ENCODE data around the gene ZC3H18. TPM values are rescaled to one million over a fixed set of nuclear protein-coding genes. Genes with fewer than 3 reads are reported as not detected.

ZC3H18 gene
- total and polyA plus RNA-seq, 10 of the 15 experiments (the other 5 are each of a cell fraction or from before 2014, with no cell fraction given) = 1.0 to 58.3 (median 22.4) TPM

DNA sequence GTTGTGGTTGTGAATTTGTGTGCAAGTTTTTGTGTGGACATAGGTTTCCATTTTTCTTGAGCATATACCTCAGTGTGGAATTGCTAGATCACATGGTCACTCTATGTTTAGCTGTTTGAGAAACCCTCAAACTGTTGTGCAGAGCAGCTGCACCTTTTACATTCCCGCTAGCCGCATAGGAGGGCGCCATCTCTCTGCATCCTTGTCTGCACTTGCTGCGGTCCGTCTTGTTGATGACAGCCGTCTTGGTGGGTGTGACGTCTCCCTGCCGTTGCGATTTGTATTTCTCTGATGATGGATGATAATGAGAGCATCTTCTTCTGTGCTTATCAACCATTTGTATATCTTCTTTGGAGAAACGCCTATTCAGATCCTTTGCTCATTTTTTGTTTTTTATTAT is 43.1 kb downstream of the ZC3H18 start (continued):
- TF ChIP-seq IKZF1 (conservative IDR thresholded peaks at IDR 0.05) = no peak
- TF ChIP-seq GATAD2B (conservative IDR thresholded peaks at IDR 0.05; ENCODE audit: low read depth) = no peak

DNA sequence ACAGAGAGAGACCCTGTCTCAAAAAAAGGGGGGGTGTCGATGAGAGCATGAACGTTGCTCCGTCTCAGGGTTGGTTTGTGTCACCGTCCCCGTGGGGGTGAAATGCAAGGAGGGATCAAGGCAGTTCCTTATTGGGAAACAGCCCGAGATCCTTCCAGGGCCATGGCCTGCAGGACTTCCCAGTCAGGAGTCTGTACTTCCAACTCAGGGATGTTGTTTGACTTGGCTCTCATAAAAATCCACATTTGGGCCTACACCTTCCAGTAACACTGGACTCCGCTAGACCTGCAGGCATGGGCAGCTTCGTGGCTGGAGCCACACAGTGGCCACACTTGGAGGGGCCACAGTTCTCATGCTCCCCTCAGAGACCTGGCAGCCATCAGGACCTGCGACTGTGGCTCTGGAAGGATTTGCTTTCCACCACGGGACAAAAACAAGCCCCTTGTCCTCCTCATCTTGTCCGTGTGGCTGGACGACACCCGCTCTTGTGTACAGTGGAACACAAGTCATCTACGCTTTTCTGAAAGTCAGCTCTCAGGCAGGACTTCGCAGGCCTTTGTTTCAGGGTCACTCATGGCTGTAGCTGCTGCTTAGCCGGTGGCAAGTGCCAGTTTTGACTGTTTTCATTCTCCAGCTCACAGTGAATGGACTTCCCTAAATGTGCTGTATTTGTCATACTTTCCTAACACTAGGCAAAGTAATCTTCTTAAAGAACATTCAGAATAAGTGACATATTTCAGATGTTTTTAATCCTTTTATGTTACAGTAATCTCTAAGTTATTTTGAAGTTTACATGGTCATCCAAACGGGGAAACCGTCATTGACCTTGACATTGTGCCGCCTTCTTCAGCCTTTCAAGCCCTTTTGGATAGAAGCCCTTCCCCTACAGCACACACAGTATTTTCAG is 44.0 kb downstream of the ZC3H18 start:
- Histone ChIP-seq H3K27ac (ENCODE audit: control insufficient read depth, insufficient read depth) (no peak overlapping the region), H3K4me2 (ENCODE audit: control insufficient read depth, insufficient read depth) (no peak overlapping the region), H4K20me1 (ENCODE audit: control insufficient read depth, insufficient read depth) (no peaks in the 10 kb centered on the region), H3K9ac (ENCODE audit: control insufficient read depth, insufficient read depth, low read length) (no peak overlapping the region), H3K79me2 (ENCODE audit: control insufficient read depth, insufficient read depth, low read length) (no peaks in the 10 kb centered on the region), H3K4me1 (ENCODE audit: control insufficient read depth, insufficient read depth, low read length) (no peaks in the 10 kb centered on the region), H2AFZ (ENCODE audit: control insufficient read depth, low read depth, low read length) (no peak overlapping the region), H3K27me3 (replicated peaks in 1 of 2; ENCODE audit: control insufficient read depth in 2 of 2, insufficient read depth in 2 of 2, low read length in 1 of 2) (no peaks in the 10 kb centered on the region), H3K36me3 (ENCODE audit: control insufficient read depth in 2 of 2, insufficient read depth in 2 of 2, low read length in 1 of 2) (peaks cover 10 to 35% of the 10 kb centered on the region in 2 experiments; a peak in 3 of 4 replicates), H3K4me3 (no peak overlapping the region), H3K9me3 (replicated peaks; ENCODE audit: control insufficient read depth, insufficient read depth, low read length) (no peaks in the 10 kb centered on the region)
- no peak for DNase-seq (ENCODE audit: low read depth, low spot score)
- in situ Hi-C loops (cut with MboI) (no loop called here), intact Hi-C loops (cut with micrococcal nuclease; ENCODE audit: unreplicated experiment) (no loop called here)
- ChIA-PET RAD21 (ENCODE audit: unreplicated experiment) (no interaction called here), SMC1A (ENCODE audit: uncharacterized antibody, unreplicated experiment) (no interaction called here), CTCF (no interaction called here), POLR2A (no interaction called here)
- FAIRE-seq = no peak
- WGBS (ENCODE audit: insufficient coverage, insufficient replicate concordance, low lambda C conversion rate, missing lambda C conversion rate) = 87% methylated on average over 19 of the region's 19 CpGs
- no TSS peak for BruUV-seq (replicated peaks)
- no peak for TF ChIP-seq ETV6 (conservative IDR thresholded peaks at IDR 0.05 in 1 of 2, IDR thresholded peaks at IDR 0.05 in 1 of 2; ENCODE audit: borderline replicate concordance in 1 of 2, low read depth in 1 of 2)
- no peak for TF ChIP-seq MEF2A (IDR thresholded peaks at IDR 0.05; ENCODE audit: insufficient read depth, low read depth, low read length)
- TF ChIP-seq JUNB (IDR thresholded peaks at IDR 0.05) = no peak
- no peak for TF ChIP-seq JUND (IDR thresholded peaks at IDR 0.05; ENCODE audit: low read depth, low read length)
- no peak for TF ChIP-seq MEF2B (IDR thresholded peaks at IDR 0.05; ENCODE audit: partially characterized antibody, poor library complexity, severe bottlenecking)
- no peak for TF ChIP-seq FOXM1 (IDR thresholded peaks at IDR 0.05; ENCODE audit: low read depth, low read length)
- no peak for TF ChIP-seq DPF2 (IDR thresholded peaks at IDR 0.05)
- TF ChIP-seq NR2C1 (IDR thresholded peaks at IDR 0.05) = no peak
- TF ChIP-seq CHD1 (IDR thresholded peaks at IDR 0.05; ENCODE audit: low read depth, low read length) = no peak
- TF ChIP-seq, protein P1, sequence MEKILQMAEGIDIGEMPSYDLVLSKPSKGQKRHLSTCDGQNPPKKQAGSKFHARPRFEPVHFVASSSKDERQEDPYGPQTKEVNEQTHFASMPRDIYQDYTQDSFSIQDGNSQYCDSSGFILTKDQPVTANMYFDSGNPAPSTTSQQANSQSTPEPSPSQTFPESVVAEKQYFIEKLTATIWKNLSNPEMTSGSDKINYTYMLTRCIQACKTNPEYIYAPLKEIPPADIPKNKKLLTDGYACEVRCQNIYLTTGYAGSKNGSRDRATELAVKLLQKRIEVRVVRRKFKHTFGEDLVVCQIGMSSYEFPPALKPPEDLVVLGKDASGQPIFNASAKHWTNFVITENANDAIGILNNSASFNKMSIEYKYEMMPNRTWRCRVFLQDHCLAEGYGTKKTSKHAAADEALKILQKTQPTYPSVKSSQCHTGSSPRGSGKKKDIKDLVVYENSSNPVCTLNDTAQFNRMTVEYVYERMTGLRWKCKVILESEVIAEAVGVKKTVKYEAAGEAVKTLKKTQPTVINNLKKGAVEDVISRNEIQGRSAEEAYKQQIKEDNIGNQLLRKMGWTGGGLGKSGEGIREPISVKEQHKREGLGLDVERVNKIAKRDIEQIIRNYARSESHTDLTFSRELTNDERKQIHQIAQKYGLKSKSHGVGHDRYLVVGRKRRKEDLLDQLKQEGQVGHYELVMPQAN (conservative IDR thresholded peaks at IDR 0.05) = no peak
- no peak for ATAC-seq

All from GM12878 (cell line).